ENCODE measurements around the gene ARHGEF17. TPM values are rescaled to one million over a fixed set of nuclear protein-coding genes. Genes with fewer than 3 reads are reported as not detected.

The ARHGEF17 gene
- total RNA-seq, 1 donor from 2014 or later: 13.0 TPM

DNA sequence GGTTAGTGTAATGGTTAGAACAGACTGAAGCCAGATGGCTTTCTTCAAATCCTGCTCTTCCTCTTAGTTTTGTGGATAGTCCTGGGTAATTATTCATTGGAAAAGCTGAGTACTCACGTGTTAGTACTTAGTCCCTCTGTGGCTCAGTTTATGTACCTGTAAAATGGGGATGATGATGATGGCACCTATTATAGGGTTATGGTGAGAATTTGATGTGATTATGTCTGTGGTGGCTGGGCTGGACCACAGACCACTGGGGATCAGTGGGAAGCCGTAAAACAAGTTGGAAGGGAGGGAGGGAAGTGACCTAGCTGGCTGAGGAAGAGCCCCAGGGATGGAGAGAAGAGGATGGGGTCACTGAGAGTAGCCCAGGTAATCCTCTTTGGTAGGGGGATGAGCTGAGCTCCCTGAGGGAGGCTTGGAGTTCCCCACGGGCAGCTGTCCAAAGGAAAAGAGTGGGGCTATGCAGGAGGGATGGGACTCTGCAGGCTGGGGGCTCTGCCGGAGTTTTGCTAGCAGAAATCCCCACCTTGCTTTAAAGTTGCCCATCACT lies 19.8 kb downstream of the ARHGEF17 start:
- DNase-seq (ENCODE audit: low read depth, low spot score): no peak

DNA sequence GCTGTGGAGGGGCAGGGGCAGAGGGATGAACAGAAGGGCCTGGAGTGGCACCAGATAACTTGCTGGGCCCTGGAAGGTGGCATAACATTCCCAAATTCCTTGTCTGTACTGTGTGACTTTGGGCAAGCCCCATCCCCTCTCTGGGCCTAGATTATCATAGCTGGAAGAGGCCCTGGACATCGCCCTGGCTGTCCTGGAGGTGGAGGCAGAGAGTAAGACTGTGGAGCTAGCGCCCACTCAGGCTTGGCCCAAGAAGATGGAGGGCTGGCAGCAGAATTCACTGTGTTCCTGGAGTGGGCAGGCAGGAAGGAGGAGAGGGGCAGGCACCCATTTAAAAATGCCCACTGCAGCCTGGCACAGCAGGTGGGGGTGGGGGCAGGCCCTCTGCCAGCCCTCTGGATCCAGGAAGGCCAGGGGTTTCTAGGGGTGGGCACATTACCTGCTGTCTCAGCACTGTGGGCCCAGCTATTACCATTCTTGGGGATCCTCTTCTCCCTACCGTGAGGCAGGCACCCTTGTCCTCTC lies 22.6 kb downstream of the ARHGEF17 start:
- DNase-seq (ENCODE audit: low read depth, low spot score): no peak

DNA sequence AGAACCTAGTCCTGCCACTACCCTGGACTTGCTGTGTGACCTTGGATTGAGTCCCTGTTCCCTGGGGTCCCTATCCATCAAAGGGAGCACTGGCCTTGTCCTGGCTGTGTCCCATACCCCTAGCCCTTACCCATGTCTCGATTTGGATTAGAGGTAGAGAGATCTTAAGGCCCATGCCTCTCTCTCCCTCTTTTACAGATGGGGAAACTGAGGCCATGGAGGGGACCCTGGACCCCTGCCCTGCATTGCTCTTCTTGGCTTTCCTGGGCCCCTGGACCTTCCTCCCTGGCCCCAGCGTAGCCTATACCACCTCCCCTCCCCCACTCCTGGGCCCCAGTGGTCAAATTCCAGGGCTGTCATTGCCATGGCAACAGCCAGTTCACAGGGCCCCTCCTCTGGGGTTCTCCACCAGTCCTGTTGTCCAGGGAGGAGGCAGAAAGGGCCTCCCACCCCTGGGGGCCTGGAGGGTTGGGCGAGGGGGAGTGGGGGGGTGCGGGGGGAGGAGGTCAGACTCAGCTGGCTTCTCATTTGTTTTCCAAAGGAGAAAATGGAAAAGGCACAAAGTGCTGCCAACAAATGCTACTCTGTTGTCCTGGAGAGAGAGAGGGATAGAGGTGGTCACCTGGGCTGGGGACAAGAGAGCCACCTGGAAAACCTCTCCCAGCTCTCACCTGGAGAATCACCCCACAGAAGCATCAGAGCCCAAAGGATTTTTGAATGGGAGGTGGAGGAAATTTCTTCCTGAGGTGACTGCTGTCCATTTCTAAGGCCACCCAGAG lies 23.3 kb downstream of the ARHGEF17 start:
- no peak for DNase-seq (ENCODE audit: low read depth, low spot score)

DNA sequence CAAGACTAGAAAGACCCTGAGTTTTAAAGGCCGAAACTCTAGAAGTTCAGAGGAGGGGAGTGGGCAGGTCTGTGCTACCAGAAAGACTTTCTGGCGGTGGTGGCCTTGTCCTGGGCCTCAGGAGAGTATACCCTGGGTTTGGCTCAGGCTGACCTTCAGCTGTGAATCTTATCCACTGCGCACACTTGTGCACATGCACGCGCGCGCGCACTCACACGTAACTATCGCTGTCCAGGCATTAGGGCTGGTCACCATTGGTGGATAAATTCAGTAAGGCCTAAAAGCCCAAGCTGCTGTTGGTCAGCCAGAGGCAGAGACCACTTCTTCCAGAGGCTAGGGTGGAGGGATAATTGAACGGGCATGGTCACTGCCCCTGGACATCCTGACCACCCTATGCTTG lies 25.1 kb downstream of the ARHGEF17 start:
- no peak for DNase-seq (ENCODE audit: low read depth, low spot score)

DNA sequence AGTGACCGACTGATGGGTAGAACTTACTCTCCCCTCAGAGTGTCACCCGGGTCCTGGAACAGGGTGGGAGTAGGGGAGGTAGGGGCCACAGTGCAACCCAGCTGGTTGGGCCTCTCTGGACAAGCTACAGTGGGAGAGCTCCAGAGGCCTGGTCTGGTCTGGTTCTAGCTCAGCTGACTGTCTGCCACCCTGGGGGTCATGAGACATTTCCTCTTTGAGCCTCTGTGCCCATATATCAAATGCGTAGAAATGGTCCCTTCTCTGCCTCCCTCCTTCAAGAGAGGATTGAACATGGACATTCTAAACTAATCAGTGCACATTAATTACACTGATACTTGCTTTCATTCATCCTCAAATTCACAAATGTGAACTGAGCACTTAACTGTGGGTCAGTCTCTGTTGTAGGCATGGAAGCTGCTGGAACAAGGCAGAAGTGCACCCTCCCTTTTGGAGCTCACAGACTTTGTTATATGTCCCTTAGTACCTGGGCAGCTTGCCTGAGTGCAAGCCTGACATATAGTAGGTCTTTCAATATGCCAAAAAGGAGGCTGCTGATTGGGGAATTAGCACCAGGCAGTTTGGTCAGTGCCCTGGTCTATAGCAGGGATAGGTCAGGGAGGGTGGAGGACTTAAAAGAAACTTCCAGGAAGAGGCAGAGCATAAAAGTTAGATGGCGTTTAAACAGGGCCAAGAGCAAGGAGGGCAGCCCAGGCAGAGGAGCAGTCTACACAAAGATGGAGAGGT lies 25.7 kb downstream of the ARHGEF17 start:
- no peak for DNase-seq (ENCODE audit: low read depth, low spot score)

DNA sequence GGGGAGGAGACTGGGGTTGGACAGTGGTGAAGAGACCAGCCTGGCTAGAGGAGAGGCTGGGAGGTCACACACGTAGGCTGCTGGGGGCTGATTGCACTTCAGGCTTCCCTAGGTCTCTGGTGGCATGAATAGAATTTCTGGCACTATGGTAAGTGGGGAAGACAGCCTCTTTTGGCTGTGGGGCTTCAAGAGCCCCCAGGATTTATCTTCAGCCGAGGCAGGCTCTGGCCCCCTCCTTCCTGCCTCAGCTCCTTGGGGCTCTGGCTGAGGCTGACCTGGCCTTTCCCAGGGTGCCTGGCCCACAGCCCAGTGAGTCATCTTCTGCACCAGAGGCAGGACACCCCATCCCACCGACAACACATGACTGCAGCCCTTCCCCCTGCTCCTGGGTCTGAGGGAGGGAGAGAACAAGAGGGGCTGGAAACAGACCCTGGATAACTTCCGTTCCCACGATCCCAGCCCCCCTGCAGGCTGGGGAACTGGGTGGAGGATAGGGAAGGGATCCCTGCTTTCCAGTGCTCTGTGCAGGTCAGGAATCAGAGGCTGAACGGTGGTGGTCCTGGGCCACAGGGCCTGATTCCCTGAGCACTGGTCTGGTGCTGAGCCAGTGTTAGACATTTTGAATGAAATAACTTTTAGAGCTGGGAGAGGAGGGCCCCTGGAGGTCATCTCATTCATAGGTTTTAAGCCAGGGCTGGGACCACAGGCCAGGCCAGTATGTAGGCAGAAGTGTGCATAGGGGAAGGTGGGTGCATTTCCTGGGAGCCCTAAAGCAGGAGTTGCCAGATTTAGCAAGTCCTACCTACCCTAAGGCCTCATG lies 26.5 kb downstream of the ARHGEF17 start:
- peak; percentile 64 for DNase-seq (ENCODE audit: low read depth, low spot score)

DNA sequence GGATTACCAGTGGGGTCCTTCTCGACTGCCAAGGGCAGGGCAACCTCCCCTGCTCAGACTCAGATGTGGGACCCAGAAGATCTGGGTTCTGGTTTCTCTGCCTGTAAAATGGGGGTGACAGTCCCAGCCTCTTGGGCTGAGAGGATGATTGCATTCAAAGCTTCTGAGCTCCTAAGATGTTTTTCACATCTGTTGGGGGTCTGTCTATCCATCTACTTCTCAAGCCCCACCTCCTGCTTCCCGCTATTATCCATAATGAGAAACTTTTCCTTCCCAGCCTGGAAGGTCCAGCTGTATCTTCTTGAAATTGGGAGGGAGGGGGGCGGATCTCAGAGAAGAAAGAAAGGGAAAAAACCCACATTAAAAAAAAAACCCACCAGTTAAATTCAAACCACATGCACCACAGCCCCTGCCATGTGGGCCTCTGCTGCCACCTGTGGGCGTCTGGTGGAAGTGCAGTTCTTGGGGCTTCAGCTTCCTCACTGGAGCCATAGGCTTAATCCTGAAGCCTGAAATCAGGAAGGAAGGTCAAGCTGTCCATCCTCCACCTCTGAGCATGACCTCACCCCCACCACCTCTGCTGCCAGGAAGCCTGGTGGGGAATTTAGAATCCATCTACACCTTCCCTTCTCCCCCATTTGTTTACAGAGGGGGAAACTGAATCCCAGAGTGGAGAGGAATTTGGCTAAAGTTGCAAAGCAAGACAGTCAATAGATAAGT lies 27.3 kb downstream of the ARHGEF17 start:
- no peak for DNase-seq (ENCODE audit: low read depth, low spot score)

DNA sequence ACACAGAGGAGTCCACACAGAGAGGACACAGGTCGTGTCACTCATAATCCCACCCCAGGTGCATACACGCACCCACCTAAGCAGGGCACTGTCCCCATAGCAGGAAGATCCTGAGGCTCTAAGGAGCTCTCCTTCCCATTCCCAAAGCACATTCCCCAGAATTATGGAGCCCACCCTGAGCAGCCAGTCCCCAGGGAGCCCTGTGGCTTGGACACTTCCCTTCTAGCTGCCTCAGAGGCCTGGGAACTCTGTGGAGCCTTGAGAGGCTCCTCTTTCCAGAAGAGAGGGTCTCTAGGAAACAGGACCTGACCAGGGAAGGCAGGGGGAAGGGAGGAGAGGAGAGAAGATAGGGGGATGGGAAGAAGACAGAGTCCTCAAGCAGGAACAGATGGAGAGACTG lies 29.8 kb downstream of the ARHGEF17 start:
- no peak for DNase-seq (ENCODE audit: low read depth, low spot score)

DNA sequence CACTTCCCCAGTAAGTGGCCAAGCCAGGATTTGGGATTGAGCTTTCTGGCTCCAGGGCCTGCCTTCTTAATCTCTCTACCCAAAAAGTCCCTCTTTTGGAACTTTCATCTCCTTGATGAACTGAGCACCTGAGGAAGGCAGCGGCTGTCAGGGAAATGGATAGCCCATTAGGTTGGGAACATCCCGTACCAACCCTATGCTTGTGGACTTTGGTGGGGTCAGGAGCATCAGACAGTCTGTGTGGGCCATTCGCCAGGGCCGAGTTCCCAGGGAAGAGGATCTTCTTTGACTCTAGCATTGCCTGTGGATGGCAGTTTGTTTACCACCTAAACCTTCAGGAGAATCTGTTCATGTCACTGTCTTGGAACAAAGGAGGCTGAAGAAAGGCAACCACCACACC lies 30.2 kb downstream of the ARHGEF17 start:
- DNase-seq (ENCODE audit: low read depth, low spot score): no peak

DNA sequence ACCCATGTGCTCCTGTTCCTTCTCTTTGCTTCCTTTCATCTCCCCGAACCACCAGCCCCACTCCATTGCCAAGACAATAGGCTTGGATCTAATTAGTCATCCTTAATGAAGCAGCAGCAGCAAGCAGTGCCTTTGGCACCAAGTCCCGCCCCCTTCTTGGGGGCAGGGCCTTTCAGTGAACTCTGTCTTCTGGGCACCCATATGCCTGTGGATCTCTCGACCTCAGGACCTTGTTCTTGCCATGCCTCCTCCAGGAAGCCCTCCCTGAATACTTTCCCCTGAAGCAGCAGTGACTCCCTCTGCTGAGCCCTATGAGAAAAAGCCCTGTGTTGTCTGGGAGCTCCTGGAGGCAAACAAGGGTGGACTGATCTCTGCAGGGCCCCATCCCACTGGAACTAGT lies 32.1 kb downstream of the ARHGEF17 start:
- no peak for DNase-seq (ENCODE audit: low read depth, low spot score)

DNA sequence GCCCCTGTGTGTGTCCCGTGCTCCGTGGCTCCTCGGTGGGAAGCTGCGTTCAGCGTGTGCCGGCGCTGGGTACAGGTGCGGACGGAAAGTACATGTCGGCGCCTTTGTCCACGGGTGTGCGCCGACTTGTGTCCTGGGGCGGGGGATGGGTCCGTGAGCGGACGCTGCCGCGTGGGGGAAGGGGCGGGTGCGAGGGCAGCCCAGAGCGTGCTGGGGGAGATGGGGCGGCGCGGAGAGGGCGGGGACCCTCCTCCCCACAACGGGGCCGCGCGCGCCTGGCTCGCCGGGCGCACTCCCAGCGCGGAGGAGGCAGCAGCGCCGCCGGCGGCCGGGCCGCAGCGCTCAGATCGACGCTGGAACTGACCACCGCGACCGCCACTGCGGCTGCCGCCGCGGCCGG lies 34.6 kb downstream of the ARHGEF17 start:
- no peak for DNase-seq (ENCODE audit: low read depth, low spot score)

DNA sequence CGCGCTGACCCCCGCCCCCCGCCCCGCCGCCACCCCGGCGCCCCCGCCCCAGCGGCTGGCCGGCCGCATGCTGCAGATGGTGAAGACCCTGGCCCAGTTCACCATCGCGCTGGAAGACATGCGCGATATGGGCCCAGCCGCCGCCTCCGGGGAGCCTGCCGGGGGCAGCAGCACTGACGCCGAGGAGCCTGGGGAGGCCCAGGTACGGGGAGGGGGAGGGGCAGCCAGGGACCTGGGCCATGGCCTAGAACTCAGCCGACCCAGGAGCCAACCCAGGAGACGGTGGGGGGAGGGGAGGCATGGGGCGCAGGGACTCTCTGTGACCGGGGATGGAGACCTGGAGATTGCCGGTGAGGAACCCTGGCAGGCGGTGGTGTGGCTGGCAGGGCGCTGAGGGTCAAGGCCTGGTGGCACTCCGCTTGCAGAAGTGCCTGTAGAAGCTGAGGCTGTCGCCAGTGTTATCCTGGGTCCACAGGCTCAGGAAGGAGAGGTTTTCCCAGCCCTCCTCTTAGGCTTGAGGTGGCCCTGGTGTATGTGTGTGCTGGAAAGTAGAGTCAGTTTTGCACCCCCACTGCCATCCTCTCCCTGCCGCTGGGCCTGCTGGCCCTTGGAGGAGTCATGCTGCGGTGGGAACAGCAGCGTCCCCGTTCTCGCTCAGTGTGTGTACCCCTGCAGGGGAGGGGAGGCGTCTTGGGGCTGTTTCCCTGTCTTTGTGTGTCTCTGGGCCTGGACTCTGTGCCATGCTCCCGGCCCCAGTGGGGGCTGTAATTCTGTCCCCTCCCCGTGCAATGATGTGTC lies 35.2 kb downstream of the ARHGEF17 start:
- DNase-seq (ENCODE audit: low read depth, low spot score): no peak

DNA sequence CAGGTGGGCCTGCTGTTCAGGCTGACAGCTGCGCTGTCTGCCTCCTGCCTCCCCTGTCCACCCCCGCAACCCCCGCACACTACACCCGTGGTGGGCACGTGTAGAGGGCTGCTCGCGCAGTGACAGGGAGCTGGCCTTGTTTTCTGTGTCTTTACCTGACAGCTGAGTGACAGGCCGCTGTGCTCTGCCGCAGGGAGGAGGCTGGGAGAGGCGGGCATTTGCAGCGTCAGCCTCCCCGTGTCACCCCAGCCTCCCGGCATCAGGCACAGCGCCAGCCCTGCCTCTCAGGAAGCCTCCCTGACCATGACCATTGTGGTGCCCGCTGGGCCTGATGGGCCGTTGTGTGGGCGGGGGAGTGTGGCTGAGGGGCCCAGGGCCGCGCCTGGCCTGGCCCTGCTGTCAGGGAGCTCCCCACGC lies 36.1 kb downstream of the ARHGEF17 start:
- no peak for DNase-seq (ENCODE audit: low read depth, low spot score)

DNA sequence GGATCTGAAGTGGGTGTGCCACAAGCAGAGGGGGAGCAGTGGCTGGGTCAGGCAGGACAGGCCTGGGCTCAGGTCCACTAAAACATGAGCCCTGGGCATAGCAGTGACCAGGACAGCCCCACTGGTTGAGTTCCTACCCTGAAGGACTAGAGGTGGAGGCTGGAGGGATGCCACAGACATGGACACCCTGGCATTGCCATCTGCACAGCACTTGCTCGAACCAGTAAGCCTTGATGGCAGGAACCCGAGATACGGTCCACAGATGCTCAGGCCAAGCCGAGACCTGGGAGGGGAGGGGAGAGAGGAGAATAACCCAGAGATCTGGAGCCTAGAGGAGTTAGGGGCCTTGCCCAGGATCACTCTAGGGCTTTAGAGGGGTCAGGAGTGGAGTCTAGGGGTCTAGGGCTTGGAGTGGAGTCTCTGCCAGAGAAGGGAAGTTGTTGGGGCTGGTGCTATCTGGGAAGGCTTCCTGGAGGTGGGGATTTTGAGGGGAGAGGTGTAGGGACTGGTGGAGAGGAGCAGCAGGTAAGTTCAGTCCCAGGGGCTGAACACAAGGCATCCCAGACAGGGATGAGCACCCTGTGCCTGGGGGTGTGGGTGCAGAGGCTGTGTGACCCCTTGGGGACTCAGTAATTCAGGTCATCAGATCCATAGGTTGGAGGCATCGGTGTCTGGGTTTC lies 37.5 kb downstream of the ARHGEF17 start:
- no peak for DNase-seq (ENCODE audit: low read depth, low spot score)

DNA sequence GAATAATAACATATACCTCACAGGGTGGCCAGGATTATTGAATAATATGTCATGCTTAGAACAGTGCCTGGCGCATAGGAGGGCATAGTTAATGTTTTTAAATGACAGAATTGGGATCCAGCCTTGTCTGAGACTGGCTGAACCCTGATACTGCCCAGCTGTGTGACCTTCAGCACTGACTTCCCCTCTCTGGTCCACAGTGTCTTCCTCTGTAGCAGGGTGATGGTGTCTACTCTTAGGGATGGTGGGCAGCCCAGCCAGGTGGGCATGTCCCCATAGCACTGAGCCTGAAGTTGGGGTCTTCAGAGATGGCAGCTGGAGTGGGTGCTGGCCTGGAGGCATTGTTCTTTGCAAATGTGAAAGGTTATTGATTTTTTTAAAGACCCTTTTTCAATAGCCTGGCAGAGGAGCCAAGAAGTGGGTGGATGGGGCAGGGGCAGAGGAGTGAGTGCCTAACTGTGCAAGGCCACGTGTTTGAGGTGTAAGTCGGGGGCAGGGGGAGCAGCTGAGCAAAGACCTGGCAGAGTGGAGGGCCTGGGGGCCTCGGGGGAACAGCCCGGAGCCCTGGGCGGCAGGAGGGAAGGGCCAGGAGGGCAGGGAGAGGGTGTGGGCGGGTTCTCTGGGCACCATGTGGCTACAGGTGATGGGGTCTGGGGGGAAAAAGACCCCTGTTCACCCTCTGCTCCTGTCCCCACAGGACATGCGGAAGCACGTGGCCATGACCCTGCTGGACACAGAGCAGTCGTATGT lies 38.3 kb downstream of the ARHGEF17 start:
- DNase-seq (ENCODE audit: low read depth, low spot score): no peak

DNA sequence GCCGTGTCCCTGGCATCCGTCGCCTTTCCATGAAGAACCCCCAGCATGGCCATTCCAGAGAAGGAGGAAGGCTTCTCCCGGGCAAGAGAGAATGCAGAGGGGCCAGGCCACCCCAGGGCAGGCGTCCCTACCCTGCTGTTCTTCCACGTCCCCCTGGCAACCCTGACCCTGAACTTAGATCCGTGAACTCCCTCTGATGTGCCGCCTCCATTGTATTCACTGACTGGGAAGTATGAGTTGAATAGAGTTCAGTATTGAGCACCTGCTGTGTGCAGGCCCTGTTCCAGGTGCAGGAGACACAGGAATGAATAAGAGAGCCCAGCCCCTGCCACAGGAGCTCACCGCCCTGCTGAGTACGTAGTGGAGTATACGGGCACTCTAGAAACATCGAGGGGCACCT lies 39.0 kb downstream of the ARHGEF17 start:
- no peak for DNase-seq (ENCODE audit: low read depth, low spot score)

DNA sequence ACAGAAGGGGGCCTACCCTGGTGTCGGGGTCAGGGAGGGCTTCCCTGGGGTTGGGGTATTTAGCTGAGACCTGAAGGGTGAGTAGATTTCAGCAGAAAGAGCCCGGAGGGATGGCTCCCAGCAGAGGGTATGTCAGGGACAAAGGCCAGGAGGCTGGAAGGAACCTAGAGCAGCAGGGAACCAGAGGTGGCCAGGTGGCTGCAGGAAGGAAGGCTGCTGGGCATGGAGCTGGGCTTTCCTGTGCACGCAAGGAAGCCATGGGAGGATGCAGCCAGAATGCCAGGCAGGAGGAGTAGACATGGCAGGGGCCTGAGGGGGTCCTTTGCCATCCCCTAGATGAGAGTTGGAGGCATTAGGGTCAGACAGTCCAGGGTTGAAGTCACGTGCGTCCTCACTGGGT lies 40.8 kb downstream of the ARHGEF17 start:
- no peak for DNase-seq (ENCODE audit: low read depth, low spot score)

DNA sequence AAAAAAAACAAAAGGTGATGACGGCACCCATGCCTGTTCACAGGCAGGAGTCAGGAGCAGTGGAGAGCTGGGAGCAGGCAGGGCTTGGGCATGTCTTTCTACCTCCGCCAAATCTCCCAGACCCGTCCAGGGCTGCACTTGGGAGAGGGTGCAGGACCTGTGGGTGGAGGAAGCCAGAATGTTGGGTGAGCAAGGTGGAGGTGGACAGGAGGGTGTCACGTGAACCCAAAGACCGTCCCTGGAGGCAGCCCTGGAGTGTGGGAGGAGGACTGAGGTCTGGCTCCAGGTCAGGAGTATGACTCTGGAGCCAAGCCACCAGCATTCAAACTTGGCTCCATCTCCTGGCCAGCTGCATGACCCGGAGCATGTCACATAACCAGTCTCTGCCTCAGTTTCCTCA lies 41.6 kb downstream of the ARHGEF17 start:
- DNase-seq (ENCODE audit: low read depth, low spot score): no peak
